GM18909 (cell line): ENCODE data around the gene FBXL16.

Experiments
- ATAC-seq: cut with Tn5 transposase; IDR thresholded peaks from one replicate; pipeline ENCODE4 v1.9.1; 2021; ENCODE audit warnings: mild to moderate bottlenecking; ENCODE audit not compliant: unreplicated experiment, poor library complexity

Gene FBXL16

GRCh38 chr16:711548-712320, 6.1 kb upstream of the FBXL16 start:
- ATAC-seq = no peak

GRCh38 chr16:711084-711483, 5.5 kb upstream of the FBXL16 start:
- ATAC-seq = no peak

GRCh38 chr16:710500-711075, 5.0 kb upstream of the FBXL16 start:
- ATAC-seq = no peak

- ATAC-seq = no peak
These were observed 4.2 kb upstream of the FBXL16 start for GRCh38 chr16:709566-710499.

GRCh38 chr16:708959-709358, 3.4 kb upstream of the FBXL16 start:
- no peak for ATAC-seq

- no peak for ATAC-seq
These were observed 2.4 kb upstream of the FBXL16 start for GRCh38 chr16:708019-708418.

GRCh38 chr16:707062-707538, 1.5 kb upstream of the FBXL16 start:
- no peak for ATAC-seq

- no peak for ATAC-seq
These were observed 824 bp upstream of the FBXL16 start for GRCh38 chr16:706189-707061.

- no peak for ATAC-seq
These were observed 835 bp downstream of the FBXL16 start for GRCh38 chr16:704552-705380.

GRCh38 chr16:704047-704446, 1.6 kb downstream of the FBXL16 start:
- no peak for ATAC-seq

- no peak for ATAC-seq
These were observed 2.2 kb downstream of the FBXL16 start for GRCh38 chr16:703406-703805.

- no peak for ATAC-seq
These were observed 3.3 kb downstream of the FBXL16 start for GRCh38 chr16:702341-702740.

GRCh38 chr16:700684-701584, 4.7 kb downstream of the FBXL16 start:
- ATAC-seq = no peak

- ATAC-seq = no peak
These were observed 6.5 kb downstream of the FBXL16 start for GRCh38 chr16:698911-699671.

GRCh38 chr16:695355-696089, 10.1 kb downstream of the FBXL16 start:
- ATAC-seq = no peak

GRCh38 chr16:694863-695354, 10.7 kb downstream of the FBXL16 start:
- ATAC-seq = no peak
